Neural progenitor cell (in vitro differentiated cells): Measurements from ENCODE around the gene COMMD3. TPM values are rescaled to one million over a fixed set of nuclear protein-coding genes. Genes with fewer than 3 reads are reported as not detected.

Source experiments
- DNase-seq: peaks from one replicate; pipeline ENCODE4 v3.0.0-alpha.2; 2016; ENCODE audit warnings: low spot score
- H2AFZ ChIP-seq: fragments of 200-600 bp; sonication (generic); replicated peaks from 2 replicates; pipeline ENCODE4 v1.6.1; 2016; ENCODE audit warnings: antibody characterized with exemption
- H3F3A ChIP-seq: fragments of 200-600 bp; sonication (generic); 2 replicates; pipeline ENCODE4 v1.6.1; 2016; ENCODE audit warnings: antibody characterized with exemption, low read depth
- H3K27ac ChIP-seq: fragments of 200-600 bp; sonication (generic); 2 replicates; pipeline ENCODE4 v1.5.1; 2016; ENCODE audit warnings: mild to moderate bottlenecking
- H3K27me3 ChIP-seq: fragments of 200-600 bp; sonication (generic); 2 replicates; pipeline ENCODE4 v1.6.1; 2016; ENCODE audit warnings: mild to moderate bottlenecking, moderate library complexity
- H3K36me3 ChIP-seq: fragments of 200-600 bp; sonication (generic); 2 replicates; pipeline ENCODE4 v1.5.1; 2016
- H3K4me1 ChIP-seq: fragments of 200-600 bp; sonication (generic); 2 replicates; pipeline ENCODE4 v1.6.1; 2016; ENCODE audit warnings: mixed run types
- H3K4me2 ChIP-seq: fragments of 200-600 bp; sonication (generic); 2 replicates; pipeline ENCODE4 v1.6.1; 2016
- H3K4me3 ChIP-seq: fragments of 200-600 bp; sonication (generic); 2 replicates; pipeline ENCODE4 v1.5.1; 2016
- H3K79me2 ChIP-seq: fragments of 200-600 bp; sonication (generic); 2 replicates; pipeline ENCODE4 v1.6.1; 2016; ENCODE audit warnings: low read depth
- H3K9ac ChIP-seq: fragments of 200-600 bp; sonication (generic); 2 replicates; pipeline ENCODE4 v1.6.1; 2016
- H3K9me3 ChIP-seq: fragments of 200-600 bp; sonication (generic); 2 replicates; pipeline ENCODE4 v1.5.1; 2016; ENCODE audit warnings: low read depth
- H4K20me1 ChIP-seq: fragments of 200-600 bp; sonication (generic); 2 replicates; pipeline ENCODE4 v1.6.1; 2016; ENCODE audit warnings: low read depth
- H3K27ac Mint-ChIP-seq: 3 replicates; pipeline ENCODE4 v1.8.0; 2021; ENCODE audit warnings: mixed read lengths
- H3K27me3 Mint-ChIP-seq: 2 replicates; pipeline ENCODE4 v1.8.0; 2022; ENCODE audit warnings: low read depth, mild to moderate bottlenecking, inconsistent platforms, moderate library complexity, mixed read lengths; ENCODE audit not compliant: insufficient read depth
- H3K36me3 Mint-ChIP-seq: 3 replicates; pipeline ENCODE4 v1.8.0; 2021; ENCODE audit warnings: mixed read lengths
- H3K4me1 Mint-ChIP-seq: 3 replicates; pipeline ENCODE4 v1.8.0; 2021; ENCODE audit warnings: mixed read lengths
- H3K4me3 Mint-ChIP-seq: 3 replicates; pipeline ENCODE4 v1.8.0; 2021; ENCODE audit warnings: mild to moderate bottlenecking, moderate library complexity, mixed read lengths
- H3K9me3 Mint-ChIP-seq: 3 replicates; pipeline ENCODE4 v1.8.0; 2020; ENCODE audit warnings: mixed read lengths
- CTCF ChIP-seq: fragments of 200-600 bp; sonication (generic); IDR thresholded peaks from 2 replicates; pipeline ENCODE4 v1.5.1; 2017; ENCODE audit warnings: antibody characterized with exemption, mild to moderate bottlenecking
- EZH2 ChIP-seq: fragments of 200-600 bp; sonication (generic); IDR thresholded peaks from 2 replicates; pipeline ENCODE4 v1.6.1; 2017; ENCODE audit warnings: antibody characterized with exemption, mild to moderate bottlenecking, moderate library complexity
- EZH2phosphoT487 ChIP-seq: fragments of 200-600 bp; sonication (generic); IDR thresholded peaks from 2 replicates; pipeline ENCODE4 v1.6.1; 2017; ENCODE audit warnings: antibody characterized with exemption
- total RNA-seq: library from RNA; depleted of rRNA; stranded (reverse); fragments of >200 nt; gene quantifications from 2 replicates; pipeline ENCODE4 v1.2.3, GENCODE V29; 2015; ENCODE audit warnings: low replicate concordance

Gene COMMD3
- total RNA-seq, 1 donor from 2014 or later, result 16.3 TPM

DNA sequence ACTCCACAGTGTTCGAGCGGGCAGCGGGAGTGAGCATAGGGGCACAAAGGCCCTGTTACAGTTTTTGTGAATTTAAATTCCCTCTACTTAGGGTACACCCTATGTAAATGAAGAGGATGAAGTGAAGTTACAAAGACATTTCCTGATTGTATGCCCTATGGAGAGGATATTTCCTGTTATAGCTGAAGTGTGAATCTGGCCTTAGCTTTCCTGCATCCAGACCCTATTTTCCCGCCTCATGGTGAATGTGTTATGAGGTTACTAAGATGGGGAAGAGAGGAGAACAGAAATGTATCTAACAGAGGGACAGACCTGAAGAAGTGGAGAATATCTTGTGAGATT is 37.8 kb upstream of the COMMD3 start:
- peaks cover 10% of the 10 kb centered on the region for H3K4me1 Mint-ChIP-seq
- no peaks in the 10 kb centered on the region for H3K9me3 Mint-ChIP-seq
- H3K4me3 Mint-ChIP-seq, result no peak overlapping the region
- Histone ChIP-seq H3K36me3 (no peaks in the 10 kb centered on the region), H3K27ac (no peak overlapping the region), H3K4me3 (no peak overlapping the region), H3K9ac (no peak overlapping the region), H4K20me1 (no peaks in the 10 kb centered on the region), H3K9me3 (no peaks in the 10 kb centered on the region), H3K27me3 (no peaks in the 10 kb centered on the region), H3K4me1 (peaks cover 8% of the 10 kb centered on the region), H3K79me2 (no peaks in the 10 kb centered on the region), H2AFZ (peak overlapping the region; percentile 59), H3K4me2 (no peak overlapping the region), H3F3A (no peaks in the 10 kb centered on the region)
- TF ChIP-seq EZH2 (no peak), EZH2phosphoT487 (no peak), CTCF (no peak)
- no peak for DNase-seq
- H3K36me3 Mint-ChIP-seq, result no peaks in the 10 kb centered on the region
- no peak overlapping the region for H3K27ac Mint-ChIP-seq
- H3K27me3 Mint-ChIP-seq, result peaks cover 5% of the 10 kb centered on the region

GRCh38 chr10:22280078-22280477 is 36.1 kb upstream of the COMMD3 start:
- DNase-seq, result no peak
- Histone ChIP-seq H3K27ac (no peak overlapping the region), H3F3A (no peaks in the 10 kb centered on the region), H3K4me2 (no peak overlapping the region), H3K4me3 (no peak overlapping the region), H3K36me3 (no peaks in the 10 kb centered on the region), H3K4me1 (peaks cover 8% of the 10 kb centered on the region), H3K79me2 (no peaks in the 10 kb centered on the region), H3K9ac (no peak overlapping the region), H4K20me1 (no peaks in the 10 kb centered on the region), H3K27me3 (no peaks in the 10 kb centered on the region), H3K9me3 (no peaks in the 10 kb centered on the region), H2AFZ (no peak overlapping the region)
- Mint-ChIP-seq H3K4me1 (peaks cover 10% of the 10 kb centered on the region), H3K4me3 (no peak overlapping the region), H3K27me3 (peaks cover 5% of the 10 kb centered on the region), H3K27ac (no peak overlapping the region), H3K9me3 (no peaks in the 10 kb centered on the region), H3K36me3 (no peaks in the 10 kb centered on the region)
- TF ChIP-seq CTCF (no peak), EZH2phosphoT487 (no peak), EZH2 (no peak)

GRCh38 chr10:22285130-22285529 is 31.1 kb upstream of the COMMD3 start:
- no peak overlapping the region for H3K27ac Mint-ChIP-seq
- Histone ChIP-seq H3F3A (no peaks in the 10 kb centered on the region), H3K4me2 (no peak overlapping the region), H3K4me3 (no peak overlapping the region), H4K20me1 (no peaks in the 10 kb centered on the region), H3K4me1 (peaks cover 2% of the 10 kb centered on the region), H3K27ac (no peak overlapping the region), H2AFZ (no peak overlapping the region), H3K36me3 (no peaks in the 10 kb centered on the region), H3K9ac (no peak overlapping the region), H3K79me2 (no peaks in the 10 kb centered on the region), H3K27me3 (no peaks in the 10 kb centered on the region), H3K9me3 (no peaks in the 10 kb centered on the region)
- no peak for DNase-seq
- no peaks in the 10 kb centered on the region for H3K4me1 Mint-ChIP-seq
- no peak overlapping the region for H3K4me3 Mint-ChIP-seq
- no peaks in the 10 kb centered on the region for H3K27me3 Mint-ChIP-seq
- no peak for TF ChIP-seq CTCF
- TF ChIP-seq EZH2phosphoT487, result no peak
- TF ChIP-seq EZH2, result no peak
- H3K36me3 Mint-ChIP-seq, result no peaks in the 10 kb centered on the region
- no peaks in the 10 kb centered on the region for H3K9me3 Mint-ChIP-seq
